Measurements from ENCODE around the gene CACNA1G.

The CACNA1G gene

DNA sequence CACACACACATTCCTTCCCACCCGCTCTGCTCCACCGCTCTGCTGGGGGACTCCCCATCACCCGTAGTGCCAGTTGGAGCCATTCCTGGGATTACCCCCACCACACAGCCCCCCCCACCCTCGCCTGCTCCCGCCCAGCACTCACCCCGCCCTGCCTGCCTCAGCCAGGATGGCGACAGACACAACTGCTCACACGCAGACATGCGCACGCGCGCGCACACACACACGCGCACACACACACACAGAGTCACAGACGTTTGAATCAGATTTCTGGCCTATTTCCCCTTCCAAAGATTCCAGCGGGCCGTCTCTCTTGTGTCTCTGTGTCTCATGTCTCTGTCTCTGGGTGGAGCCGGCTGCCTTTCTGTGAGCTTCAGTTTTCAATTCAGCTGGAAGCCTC, 4.4 kb downstream of the CACNA1G start:
- no peak overlapping the region for H3K27ac ChIP-seq

GRCh38 chr17:50565402-50566350, 5.2 kb downstream of the CACNA1G start:
- no peak for TF ChIP-seq CTCF (conservative IDR thresholded peaks at IDR 0.05)
- H3K27ac ChIP-seq: no peak overlapping the region

More for the DNA sequence above, 4.4 kb downstream of the CACNA1G start:
- no peak for TF ChIP-seq CTCF (conservative IDR thresholded peaks at IDR 0.05)

DNA sequence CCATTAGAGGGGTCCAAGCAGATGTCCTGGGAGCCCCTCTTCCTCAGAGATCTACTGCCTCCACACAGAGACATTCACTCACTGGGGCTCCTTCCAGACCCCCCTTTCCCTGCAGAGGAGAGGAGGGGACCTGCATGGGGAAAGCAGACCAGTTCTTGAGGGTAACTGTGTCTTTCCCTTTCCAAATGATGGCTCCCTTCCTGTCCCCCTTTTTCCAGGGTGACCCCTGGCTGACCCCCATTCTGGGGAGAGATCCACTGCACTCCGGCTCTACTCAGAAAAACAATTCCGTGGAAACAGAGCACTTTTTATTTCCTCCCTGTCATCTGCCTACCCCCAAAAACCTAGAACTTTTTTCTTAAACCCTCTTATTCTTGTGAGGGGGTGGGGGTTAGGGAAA, 6.4 kb downstream of the CACNA1G start:
- no peak overlapping the region for H3K27ac ChIP-seq
- no peak for TF ChIP-seq CTCF (conservative IDR thresholded peaks at IDR 0.05)

GRCh38 chr17:50568659-50569058, 8.1 kb downstream of the CACNA1G start:
- no peak for TF ChIP-seq CTCF (conservative IDR thresholded peaks at IDR 0.05)

DNA sequence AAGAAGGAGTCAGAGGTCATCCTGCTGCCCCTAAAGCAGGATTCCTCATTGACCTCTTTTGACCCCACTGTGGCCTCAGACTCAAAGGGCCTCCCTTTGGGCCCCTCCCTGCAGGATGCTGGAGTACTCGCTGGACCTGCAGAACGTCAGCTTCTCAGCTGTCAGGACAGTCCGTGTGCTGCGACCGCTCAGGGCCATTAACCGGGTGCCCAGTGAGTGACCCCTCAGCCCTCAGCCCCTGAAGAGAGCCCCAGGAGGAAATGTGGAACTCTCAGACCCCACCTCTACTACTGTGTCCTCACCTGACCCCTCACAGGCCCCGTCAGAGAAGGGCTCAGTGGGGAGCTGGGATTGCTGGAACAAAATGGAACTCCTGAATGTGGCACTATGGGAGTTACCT, 9.1 kb downstream of the CACNA1G start:
- H3K27ac ChIP-seq: no peak overlapping the region
- TF ChIP-seq CTCF (conservative IDR thresholded peaks at IDR 0.05): no peak

More at GRCh38 chr17:50568659-50569058, 8.1 kb downstream of the CACNA1G start:
- H3K27ac ChIP-seq: no peak overlapping the region

- H3K27ac ChIP-seq: no peak overlapping the region
- no peak for TF ChIP-seq CTCF (conservative IDR thresholded peaks at IDR 0.05)
Observed at GRCh38 chr17:50570032-50570431, 9.5 kb downstream of the CACNA1G start.

- no peak overlapping the region for H3K27ac ChIP-seq
- no peak for TF ChIP-seq CTCF (conservative IDR thresholded peaks at IDR 0.05)
Observed at GRCh38 chr17:50570528-50570927, 10.0 kb downstream of the CACNA1G start.

Measured in VCaP (cell line).